ENCODE results near the gene RNASEH1. TPM values are rescaled to one million over a fixed set of nuclear protein-coding genes. Genes with fewer than 3 reads are reported as not detected.
A peak's percentile ranks its signal among the peaks of the same experiment; 100 is the strongest.
"Not testable (repeated sequence)": the region's sequence is repeated elsewhere in the genome, so short reads cannot be mapped to it uniquely, and the experiment has no call there.

The RNASEH1 gene
- total RNA-seq, 1 donor from 2014 or later = 19.5 TPM

DNA sequence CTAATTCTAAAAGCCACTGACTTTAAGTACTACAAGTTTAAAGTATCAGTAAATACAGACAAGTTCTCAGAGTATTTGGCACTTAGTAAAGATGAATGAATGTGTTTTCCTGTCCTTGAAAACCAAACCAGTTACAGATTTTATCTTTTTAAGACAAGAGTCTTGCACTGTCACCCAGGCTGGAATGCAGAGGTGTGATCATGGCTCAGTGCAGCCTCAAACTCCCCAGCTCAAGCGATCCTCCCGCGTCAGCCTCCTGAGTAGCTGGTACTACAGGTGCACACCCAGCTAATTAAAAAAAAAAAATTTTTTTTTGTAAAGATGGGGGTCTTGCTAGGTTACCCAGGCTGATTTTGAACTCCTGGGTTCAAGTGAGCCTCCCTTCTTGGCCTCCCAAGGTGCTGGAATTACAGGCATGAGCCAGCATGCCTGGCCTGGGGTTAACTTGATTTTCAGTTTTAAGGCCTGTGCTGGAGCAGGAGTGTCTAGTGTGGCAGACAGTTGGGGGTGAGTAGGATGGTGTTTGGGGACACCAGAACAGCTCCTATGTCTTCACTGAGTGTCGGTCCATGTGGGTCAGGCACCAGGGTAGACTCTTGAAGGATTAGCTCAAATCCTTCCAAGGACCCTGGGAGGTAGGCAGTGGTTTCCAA is 26.6 kb upstream of the RNASEH1 start:
- no peak for DNase-seq (ENCODE audit: low read depth)
- H3K4me3 ChIP-seq (ENCODE audit: low read depth, low read length) = no peak overlapping the region
- no peak for TF ChIP-seq CTCF (conservative IDR thresholded peaks at IDR 0.05; ENCODE audit: low read depth, low read length)

DNA sequence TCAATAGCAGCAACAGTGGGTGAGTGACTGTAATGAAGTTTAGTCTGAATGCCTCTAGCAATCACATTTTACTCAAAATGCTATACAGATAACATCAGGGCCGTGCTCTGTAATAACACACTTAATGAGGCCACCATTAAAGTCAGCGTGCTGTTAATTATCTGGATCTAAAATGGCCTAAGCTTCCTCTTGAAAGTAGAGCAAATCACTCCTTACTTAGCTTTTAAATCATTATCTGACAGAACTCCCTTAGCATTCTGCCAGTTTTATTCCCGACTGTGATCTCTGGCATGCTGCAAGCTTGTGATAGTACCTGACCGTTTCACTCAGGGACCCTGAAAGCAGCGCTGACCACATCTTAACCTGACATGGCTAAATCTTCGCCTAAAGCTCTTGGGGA is 25.9 kb upstream of the RNASEH1 start:
- H3K4me3 ChIP-seq (ENCODE audit: low read depth, low read length) = no peak overlapping the region
- DNase-seq (ENCODE audit: low read depth) = no peak
- no peak for TF ChIP-seq CTCF (conservative IDR thresholded peaks at IDR 0.05; ENCODE audit: low read depth, low read length)

- H3K4me3 ChIP-seq (ENCODE audit: low read depth, low read length) = no peak overlapping the region
- no peak for TF ChIP-seq CTCF (conservative IDR thresholded peaks at IDR 0.05; ENCODE audit: low read depth, low read length)
- no peak for DNase-seq (ENCODE audit: low read depth)
Measured at GRCh38 chr2:3581367-3582262, 23.5 kb upstream of the RNASEH1 start.

- TF ChIP-seq CTCF (conservative IDR thresholded peaks at IDR 0.05; ENCODE audit: low read depth, low read length) = no peak
- H3K4me3 ChIP-seq (ENCODE audit: low read depth, low read length) = no peak overlapping the region
- DNase-seq (ENCODE audit: low read depth) = no peak
Measured at GRCh38 chr2:3580449-3580848, 22.3 kb upstream of the RNASEH1 start.

DNA sequence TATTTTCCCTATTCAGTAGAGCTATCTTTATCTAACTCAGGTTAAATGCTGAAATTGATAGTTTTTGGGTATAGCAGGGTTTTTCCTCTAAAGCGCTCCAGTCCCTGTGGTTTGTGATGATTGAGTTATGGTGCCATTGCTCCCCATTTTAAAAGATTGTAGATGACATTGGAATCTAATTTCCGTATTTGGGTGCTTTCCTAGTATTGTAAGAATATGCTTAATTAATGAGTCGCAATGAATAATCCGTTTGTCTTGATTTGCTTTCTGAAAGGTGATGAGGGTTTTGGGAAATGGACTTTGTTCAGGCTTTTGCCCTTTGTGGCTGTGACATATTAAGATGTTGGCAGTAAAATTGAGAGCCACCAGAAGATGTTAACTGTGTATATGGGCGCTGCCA is 20.9 kb upstream of the RNASEH1 start:
- no peak for DNase-seq (ENCODE audit: low read depth)
- peak overlapping the region; percentile 12 for H3K4me3 ChIP-seq (ENCODE audit: low read depth, low read length)
- TF ChIP-seq CTCF (conservative IDR thresholded peaks at IDR 0.05; ENCODE audit: low read depth, low read length) = no peak

GRCh38 chr2:3576263-3576630 is 18.1 kb upstream of the RNASEH1 start:
- not testable (repeated sequence) for DNase-seq (ENCODE audit: low read depth)
- peak overlapping the region; percentile 96 for H3K4me3 ChIP-seq (ENCODE audit: low read depth, low read length)

DNA sequence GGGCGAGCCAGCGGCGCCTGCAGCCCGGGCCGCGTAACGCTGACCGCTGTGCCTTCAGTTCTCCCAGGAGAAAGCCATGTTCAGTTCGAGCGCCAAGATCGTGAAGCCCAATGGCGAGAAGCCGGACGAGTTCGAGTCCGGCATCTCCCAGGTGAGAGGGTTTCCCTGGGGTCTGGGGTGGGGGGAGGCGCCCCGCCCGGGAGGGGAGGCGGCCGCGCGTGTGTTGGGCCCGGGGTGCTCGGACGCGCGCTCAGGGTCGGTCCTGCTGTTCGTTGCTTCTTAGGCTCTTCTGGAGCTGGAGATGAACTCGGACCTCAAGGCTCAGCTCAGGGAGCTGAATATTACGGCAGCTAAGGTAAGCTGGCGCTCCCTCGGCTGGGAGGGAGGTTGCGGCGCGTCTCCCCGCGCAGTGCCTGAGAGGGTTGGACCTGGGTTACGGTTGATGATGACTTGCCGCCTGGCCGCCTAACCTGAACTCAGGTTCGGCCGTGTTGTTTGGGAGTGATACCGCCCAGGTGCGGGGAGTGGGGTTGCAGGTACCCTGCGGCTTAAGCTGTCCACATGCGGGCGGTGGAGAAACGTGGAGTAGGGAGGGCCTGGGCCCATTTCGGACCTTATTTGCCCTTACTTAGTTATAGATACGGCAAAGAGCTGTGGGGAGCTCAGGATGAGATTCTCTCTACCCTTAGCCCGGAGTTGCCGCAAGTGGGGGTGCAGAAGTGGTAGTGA is 17.6 kb upstream of the RNASEH1 start:
- TF ChIP-seq CTCF (conservative IDR thresholded peaks at IDR 0.05; ENCODE audit: low read depth, low read length) = no peak
- peak overlapping the region; percentile 96 for H3K4me3 ChIP-seq (ENCODE audit: low read depth, low read length)
- no peak for DNase-seq (ENCODE audit: low read depth)
